HG02852 (cell line): Measurements from ENCODE around the gene SLC9A9.
"Not testable (repeated sequence)": the region's sequence is repeated elsewhere in the genome, so short reads cannot be mapped to it uniquely, and the experiment has no call there.

Source experiments
- ATAC-seq: cut with Tn5 transposase; IDR thresholded peaks from one replicate; pipeline ENCODE4 v1.9.1; 2021; ENCODE audit warnings: mild to moderate bottlenecking, moderate library complexity; ENCODE audit not compliant: unreplicated experiment

The SLC9A9 gene

GRCh38 chr3:143847787-143848631 is at the start of gene SLC9A9:
TSS of gene SLC9A9 (minus strand) at chr3:143848468. CDS start at chr3:143848322, 146 bp downstream.
- peak; percentile 76 for ATAC-seq

DNA sequence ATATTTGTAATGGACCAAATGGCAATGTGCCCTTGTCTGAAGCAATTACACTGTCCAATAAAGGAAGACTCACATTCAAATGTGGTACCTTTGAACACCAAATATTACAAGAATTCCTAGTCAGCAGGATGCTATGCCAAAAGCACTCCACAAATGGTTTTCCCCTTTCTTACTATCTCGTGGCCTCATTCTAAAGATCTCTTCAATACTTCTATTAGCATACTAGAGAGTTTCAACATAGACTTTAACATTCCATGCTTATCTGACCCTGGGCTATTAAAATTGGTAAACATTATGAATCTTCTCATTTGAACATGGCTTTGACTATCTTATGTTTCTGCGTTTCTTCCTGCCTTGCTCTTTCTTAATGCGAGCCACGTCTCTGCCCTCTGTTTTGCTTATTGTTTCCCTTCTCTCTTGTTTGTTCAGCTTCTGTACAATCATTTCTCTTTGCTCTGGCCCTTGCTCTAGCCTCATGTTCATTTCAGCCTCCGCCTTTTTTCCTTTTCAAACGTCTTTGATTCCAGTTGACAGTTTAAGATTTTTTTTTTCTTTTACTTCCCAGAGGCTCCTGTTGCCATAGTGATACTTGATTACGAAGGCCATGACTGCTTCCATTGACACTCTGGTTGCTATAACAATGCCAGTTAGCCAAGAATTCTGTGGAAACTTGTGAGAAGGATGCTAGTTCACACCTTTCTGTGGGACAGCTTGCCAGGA is 49.5 kb upstream of the SLC9A9 start:
- no peak for ATAC-seq

DNA sequence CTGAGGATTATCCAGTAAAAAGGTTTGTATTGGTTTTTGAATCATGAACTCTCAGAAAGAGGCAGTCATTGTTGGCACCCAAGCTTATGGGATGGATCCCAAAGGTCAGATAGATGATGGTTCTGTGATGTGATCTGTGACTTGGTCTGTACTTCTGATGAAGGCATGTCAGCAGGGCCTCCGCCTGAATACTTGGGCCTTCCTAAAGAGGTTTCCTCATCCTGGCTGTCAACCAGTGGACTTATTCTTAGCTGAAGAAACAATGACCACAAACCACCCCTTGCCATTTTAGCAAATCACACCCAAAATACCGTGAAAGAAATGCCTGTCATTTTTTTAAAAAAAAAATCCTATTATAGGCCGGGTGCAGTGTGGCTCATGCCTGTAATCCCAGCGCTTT is 48.2 kb upstream of the SLC9A9 start:
- no peak for ATAC-seq

GRCh38 chr3:143895805-143896204 is 47.5 kb upstream of the SLC9A9 start:
- no peak for ATAC-seq

- no peak for ATAC-seq
Measured at GRCh38 chr3:143888846-143889245, 40.6 kb upstream of the SLC9A9 start.

- no peak for ATAC-seq
Measured at GRCh38 chr3:143888166-143888565, 39.9 kb upstream of the SLC9A9 start.

GRCh38 chr3:143885780-143886427 is 37.6 kb upstream of the SLC9A9 start:
- peak; percentile 95 for ATAC-seq

DNA sequence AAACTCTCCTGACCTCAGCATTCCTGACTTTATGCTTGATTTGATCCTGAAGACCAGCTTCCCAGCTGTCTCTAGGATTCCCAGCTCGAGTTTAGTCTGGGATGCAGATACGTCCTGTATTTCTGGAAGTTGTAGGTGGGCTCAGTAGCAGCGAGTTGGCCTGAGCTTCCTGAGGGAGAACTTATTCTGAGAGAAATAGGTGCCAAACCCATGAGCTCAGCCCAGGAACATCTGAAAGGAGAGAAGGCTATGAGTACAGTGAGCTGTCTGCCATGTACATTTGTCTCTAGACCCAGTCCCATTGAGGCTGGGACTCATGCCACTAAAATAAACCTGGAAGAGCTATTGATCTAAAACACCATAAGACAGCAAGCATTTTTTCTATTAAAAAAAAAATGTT is 36.6 kb upstream of the SLC9A9 start:
- ATAC-seq, result no peak

- ATAC-seq, result no peak
Measured at GRCh38 chr3:143883151-143883550, 34.9 kb upstream of the SLC9A9 start.

- ATAC-seq, result no peak
Measured at GRCh38 chr3:143881095-143881494, 32.8 kb upstream of the SLC9A9 start.

- no peak for ATAC-seq
Measured at GRCh38 chr3:143875546-143875945, 27.3 kb upstream of the SLC9A9 start.

DNA sequence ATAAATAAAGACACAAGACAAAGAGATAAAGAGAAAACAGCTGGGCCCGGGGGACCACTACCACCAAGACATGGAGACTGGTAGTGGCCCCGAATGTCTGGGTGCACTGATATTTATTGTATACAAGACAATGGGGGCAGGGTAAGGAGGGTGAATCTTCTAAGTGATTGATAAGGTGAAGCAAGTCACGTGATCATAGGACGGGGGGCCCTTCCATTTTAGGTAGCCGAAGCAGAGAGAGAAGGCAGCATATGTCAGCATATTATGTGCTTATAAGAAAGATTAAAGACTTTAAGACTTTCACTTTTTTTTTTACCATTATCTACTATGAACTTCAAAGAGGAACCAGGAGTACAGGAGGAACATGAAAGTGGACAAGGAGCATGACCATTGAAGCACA is 25.3 kb upstream of the SLC9A9 start:
- ATAC-seq, result not testable (repeated sequence)

GRCh38 chr3:143865302-143865701 is 17.0 kb upstream of the SLC9A9 start:
- ATAC-seq, result no peak

GRCh38 chr3:143859465-143860203 is 11.4 kb upstream of the SLC9A9 start:
- no peak for ATAC-seq

- no peak for ATAC-seq
Measured at GRCh38 chr3:143856252-143856970, 8.1 kb upstream of the SLC9A9 start.

GRCh38 chr3:143855183-143855582 is 6.9 kb upstream of the SLC9A9 start:
- no peak for ATAC-seq

- ATAC-seq, result no peak
Measured at GRCh38 chr3:143851331-143852017, 3.2 kb upstream of the SLC9A9 start.

- ATAC-seq, result peak; percentile 30
Measured at GRCh38 chr3:143850877-143851276, 2.6 kb upstream of the SLC9A9 start.

- peak; percentile 57 for ATAC-seq
Measured at GRCh38 chr3:143849854-143850549, 1.7 kb upstream of the SLC9A9 start.
